GM19099 (cell line): ENCODE results near the gene HHIPL1.

Source experiments
- POLR2A ChIP-seq: IDR thresholded peaks from 3 replicates; pipeline ENCODE4 v1.6.1; 2011; ENCODE audit warnings: low read depth; ENCODE audit not compliant: insufficient read length; ENCODE audit errors: extremely low read depth

Gene HHIPL1

GRCh38 chr14:99716850-99717681, 72.1 kb downstream of the HHIPL1 start:
- TF ChIP-seq POLR2A: no peak

- no peak for TF ChIP-seq POLR2A
Observed at GRCh38 chr14:99717682-99718013, 72.7 kb downstream of the HHIPL1 start.

- TF ChIP-seq POLR2A: no peak
Observed at GRCh38 chr14:99718031-99718810, 73.3 kb downstream of the HHIPL1 start.

- no peak for TF ChIP-seq POLR2A
Observed at GRCh38 chr14:99718811-99719192, 73.9 kb downstream of the HHIPL1 start.

DNA sequence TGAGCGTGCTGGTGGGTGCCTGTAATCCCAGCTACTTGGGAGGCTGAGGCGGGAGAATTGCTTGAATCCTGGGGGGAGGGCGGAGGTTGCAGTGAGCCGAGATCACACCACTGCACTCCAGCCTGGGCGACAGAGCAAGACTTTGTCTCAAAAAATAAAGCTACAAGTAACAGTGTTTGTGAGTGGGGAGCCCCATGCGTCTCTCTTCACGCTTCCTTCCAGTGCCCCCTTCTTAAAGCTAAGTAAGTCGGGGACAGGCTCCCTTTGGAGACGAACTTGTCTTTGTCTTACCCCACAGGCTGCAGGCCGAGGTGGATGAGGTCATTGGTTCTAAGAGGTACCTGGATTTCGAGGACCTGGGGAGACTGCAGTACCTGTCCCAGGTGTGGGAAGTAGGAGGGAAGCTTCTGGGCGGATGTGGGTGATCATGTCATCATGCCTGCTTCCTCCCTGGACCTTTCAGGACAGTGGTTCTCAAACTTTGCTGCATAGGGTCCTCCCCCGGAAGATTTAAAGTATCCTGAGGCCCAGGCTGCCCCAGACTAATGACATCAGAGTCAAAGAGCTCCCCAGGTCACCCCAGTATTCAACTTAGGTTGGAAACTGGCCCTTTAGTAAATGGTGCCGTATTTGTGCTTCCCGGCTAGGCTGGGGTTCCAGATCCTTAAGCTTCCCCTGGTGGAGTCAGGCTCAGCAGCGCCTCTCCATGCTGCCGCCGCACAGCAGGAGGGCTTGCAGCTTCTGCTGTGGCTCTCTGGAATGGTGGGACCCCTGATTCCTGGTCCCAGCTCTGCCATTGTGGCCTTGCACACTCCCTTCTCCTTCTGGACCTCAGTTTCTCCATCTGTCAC, 76.2 kb downstream of the HHIPL1 start:
- no peak for TF ChIP-seq POLR2A

DNA sequence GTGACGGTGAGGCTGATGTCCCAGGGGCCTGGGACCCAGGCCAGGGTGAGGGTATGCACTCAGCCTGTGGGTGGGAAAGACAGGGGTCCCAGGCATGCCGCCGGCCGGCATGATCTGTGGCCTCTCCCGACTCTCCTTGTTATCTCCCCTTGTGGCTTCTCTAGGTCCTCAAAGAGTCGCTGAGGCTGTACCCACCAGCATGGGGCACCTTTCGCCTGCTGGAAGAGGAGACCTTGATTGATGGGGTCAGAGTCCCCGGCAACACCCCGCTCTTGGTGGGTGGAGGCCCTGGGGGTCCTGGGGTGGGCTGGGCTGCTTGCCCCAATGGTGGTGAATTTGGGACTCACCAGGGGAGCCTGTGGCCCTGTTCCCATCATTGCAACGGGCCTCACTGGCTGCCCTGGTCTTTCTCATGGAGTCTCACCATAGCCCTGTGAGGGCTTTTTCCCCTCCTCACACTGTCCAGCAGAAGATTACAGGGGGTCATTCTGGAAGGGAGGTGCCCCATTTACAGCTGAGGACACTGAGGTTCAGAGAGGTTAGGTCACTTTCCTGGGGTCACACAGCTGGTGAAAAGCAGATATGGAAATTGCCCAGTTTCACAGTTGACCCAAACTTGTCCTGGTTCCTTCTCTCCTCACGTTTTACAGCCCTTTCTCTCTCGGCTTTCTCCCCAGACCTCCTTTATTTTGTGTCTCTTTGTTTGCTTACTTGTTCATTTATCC, 77.0 kb downstream of the HHIPL1 start:
- no peak for TF ChIP-seq POLR2A

GRCh38 chr14:99722741-99723140, 77.8 kb downstream of the HHIPL1 start:
- no peak for TF ChIP-seq POLR2A

DNA sequence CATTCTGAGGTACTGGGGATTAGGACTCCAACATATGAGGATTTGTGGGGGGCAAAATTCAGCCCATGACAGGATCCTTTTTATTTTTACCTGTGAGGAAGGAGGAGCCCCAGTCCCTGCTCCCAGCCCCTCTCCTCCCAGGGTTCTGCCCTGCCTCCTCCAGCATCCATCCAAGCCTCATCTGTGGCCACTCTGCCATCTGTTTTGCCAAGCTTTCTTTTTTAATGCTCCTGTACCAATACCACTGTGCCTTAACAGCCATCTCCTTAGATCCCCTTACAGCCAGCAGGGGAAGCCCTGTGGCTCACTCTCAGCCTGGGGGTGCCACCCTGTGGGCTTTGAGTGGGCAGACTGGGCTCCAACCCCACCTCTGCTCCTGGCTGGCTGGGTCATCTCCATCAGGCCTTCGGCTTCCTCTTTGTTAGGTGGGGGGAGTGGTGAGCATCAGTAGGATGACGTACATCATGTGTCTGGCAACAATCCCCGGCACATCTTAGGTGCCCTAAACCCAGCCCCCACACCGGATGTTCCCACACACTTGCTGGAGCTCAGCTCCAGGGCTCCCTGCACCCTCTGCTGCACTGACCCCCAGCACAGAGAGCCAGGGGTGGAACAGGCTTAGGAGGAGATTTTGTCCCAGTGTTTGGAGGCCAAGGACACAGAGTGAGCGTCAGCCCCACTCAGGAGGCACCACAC, 79.4 kb downstream of the HHIPL1 start:
- TF ChIP-seq POLR2A: no peak

DNA sequence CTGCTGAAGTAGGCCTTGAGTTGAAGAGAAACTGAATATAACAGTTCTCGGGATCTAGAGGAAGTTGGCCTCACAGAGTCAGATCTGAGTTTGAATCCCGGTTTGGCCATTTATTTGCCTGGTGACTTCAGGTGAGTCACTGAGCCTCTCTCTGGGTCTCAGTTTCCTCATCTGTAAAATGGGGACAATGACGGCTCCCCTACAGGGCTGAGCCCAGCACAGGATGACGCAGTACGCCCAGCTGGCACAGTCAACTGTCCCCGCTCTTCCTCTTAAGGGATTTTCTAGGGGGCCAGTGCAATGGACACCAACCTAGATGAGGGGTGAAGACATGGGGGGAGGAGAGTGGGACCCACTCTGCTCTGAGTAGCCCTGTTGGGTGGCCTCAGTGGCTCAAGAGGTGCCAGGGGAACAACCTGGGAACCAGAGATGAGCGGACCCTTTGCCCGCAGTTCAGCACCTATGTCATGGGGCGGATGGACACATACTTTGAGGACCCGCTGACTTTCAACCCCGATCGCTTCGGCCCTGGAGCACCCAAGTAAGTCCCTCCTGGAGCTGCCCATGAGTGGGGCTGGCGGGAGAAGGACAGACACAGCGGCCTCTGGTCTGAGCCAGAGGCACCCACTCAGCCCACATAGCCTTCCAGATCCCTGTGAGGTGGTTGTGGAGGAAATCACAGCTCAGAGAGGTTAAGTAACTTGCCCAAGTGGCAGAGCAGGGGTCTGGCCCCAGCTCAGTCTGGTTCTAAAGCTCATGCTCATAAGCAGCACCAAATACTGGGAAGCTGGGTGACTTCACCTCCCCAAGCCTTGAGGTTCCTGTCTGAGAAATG, 80.2 kb downstream of the HHIPL1 start:
- no peak for TF ChIP-seq POLR2A

DNA sequence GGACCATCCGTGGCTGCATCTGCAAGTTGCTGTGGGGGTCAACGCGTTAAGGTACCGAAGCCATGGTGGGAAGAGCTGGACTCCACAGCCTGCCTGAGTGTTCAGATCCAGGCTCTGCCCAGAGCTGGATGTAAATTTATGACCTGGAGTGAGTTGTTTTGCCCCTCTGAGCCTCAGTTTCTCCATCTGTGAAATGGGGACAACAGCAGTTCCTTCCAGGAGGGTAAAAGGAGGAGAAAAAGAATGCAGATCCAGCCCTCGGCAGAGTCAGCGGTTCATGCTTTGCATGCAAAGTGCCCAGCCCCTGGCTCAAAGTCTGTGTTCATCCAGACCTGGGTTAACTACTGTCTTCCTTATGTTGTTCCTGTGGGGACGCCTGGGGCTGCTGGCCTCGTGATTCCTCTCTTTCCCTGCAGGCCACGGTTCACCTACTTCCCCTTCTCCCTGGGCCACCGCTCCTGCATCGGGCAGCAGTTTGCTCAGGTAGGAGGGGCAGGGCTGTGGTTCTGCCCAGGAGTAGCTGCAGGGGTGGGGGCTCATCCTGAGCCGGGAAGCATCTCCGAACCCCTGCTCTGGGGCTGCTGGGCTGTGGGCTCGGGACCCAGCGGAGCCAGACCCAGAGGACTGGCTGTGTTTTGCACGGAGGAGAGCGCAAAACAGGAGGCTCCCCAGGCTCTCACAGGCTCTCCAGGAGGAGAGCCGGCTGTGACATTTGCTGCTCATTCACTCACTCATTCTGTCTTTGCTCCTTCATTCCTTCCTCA, 81.0 kb downstream of the HHIPL1 start:
- TF ChIP-seq POLR2A: no peak

GRCh38 chr14:99726538-99727095, 81.7 kb downstream of the HHIPL1 start:
- TF ChIP-seq POLR2A: no peak
